ENCODE data around the gene ARHGEF4.

Gene ARHGEF4

GRCh38 chr2:130836501-130837174, at the start of gene ARHGEF4:
Gene ARHGEF4, plus strand, starts transcription at chr2:130836914. Its CDS starts 40 bp downstream, at chr2:130836954.
- DNase-seq: no peak

GRCh38 chr2:130787841-130788240, 48.9 kb upstream of the ARHGEF4 start:
- no peak for DNase-seq

GRCh38 chr2:130790312-130790711, 46.4 kb upstream of the ARHGEF4 start:
- no peak for DNase-seq

- DNase-seq: no peak
These were observed 45.7 kb upstream of the ARHGEF4 start for GRCh38 chr2:130790804-130791616.

- no peak for DNase-seq
These were observed 45.1 kb upstream of the ARHGEF4 start for GRCh38 chr2:130791617-130791939.

- DNase-seq: no peak
These were observed 41.3 kb upstream of the ARHGEF4 start for GRCh38 chr2:130795431-130795830.

GRCh38 chr2:130796290-130796689, 40.4 kb upstream of the ARHGEF4 start:
- no peak for DNase-seq

GRCh38 chr2:130797493-130798435, 39.0 kb upstream of the ARHGEF4 start:
- peak; percentile 77 for DNase-seq

- DNase-seq: no peak
These were observed 38.1 kb upstream of the ARHGEF4 start for GRCh38 chr2:130798472-130799218.

GRCh38 chr2:130799295-130799694, 37.4 kb upstream of the ARHGEF4 start:
- no peak for DNase-seq

- DNase-seq: no peak
These were observed 31.1 kb upstream of the ARHGEF4 start for GRCh38 chr2:130805613-130806012.

GRCh38 chr2:130806370-130806769, 30.3 kb upstream of the ARHGEF4 start:
- no peak for DNase-seq

GRCh38 chr2:130807659-130808385, 28.9 kb upstream of the ARHGEF4 start:
- DNase-seq: no peak

- DNase-seq: no peak
These were observed 28.0 kb upstream of the ARHGEF4 start for GRCh38 chr2:130808482-130809268.

GRCh38 chr2:130810490-130810889, 26.2 kb upstream of the ARHGEF4 start:
- no peak for DNase-seq

- no peak for DNase-seq
These were observed 23.0 kb upstream of the ARHGEF4 start for GRCh38 chr2:130813722-130814121.

GRCh38 chr2:130814931-130815680, 21.6 kb upstream of the ARHGEF4 start:
- DNase-seq: no peak

GRCh38 chr2:130818809-130819208, 17.9 kb upstream of the ARHGEF4 start:
- no peak for DNase-seq

GRCh38 chr2:130819226-130819607, 17.5 kb upstream of the ARHGEF4 start:
- no peak for DNase-seq

- DNase-seq: no peak
These were observed 17.0 kb upstream of the ARHGEF4 start for GRCh38 chr2:130819608-130820278.

All from GDM1 (cell line).